Panc1 (cell line): ENCODE measurements around the gene PGS1. TPM values are rescaled to one million over a fixed set of nuclear protein-coding genes. Genes with fewer than 3 reads are reported as not detected.

Experiments
- ATAC-seq: fragments of 200-7000 bp; cut with Tn5 transposase; 2 replicates; pipeline ENCODE4 v1.9.1; 2020; ENCODE audit warnings: mild to moderate bottlenecking, moderate library complexity
- BruUV-seq: library from RNA; stranded (reverse); fragments of 400-500 nt; replicated peaks from 2 replicates; lab custom pipeline; 2021; lab: Mats Ljungman, UMichigan
- CTCF ChIA-PET: fragments of 300-600 bp; sonication (Branson Sonifier 250); formaldehyde crosslinking; loops from one replicate; lab custom pipeline; 2022; ENCODE audit warnings: antibody characterized with exemption; lab: Charles Lee
- POLR2A ChIA-PET: fragments of 300-600 bp; sonication (Branson Sonifier 250); formaldehyde crosslinking; loops from one replicate; lab custom pipeline; 2022; ENCODE audit warnings: antibody characterized with exemption; lab: Charles Lee
- DNase-seq: peaks from one replicate; pipeline ENCODE4 v3.0.0-alpha.2; 2010; ENCODE audit warnings: low read depth, low spot score
- H3K27ac ChIP-seq: 2 replicates; pipeline ENCODE4 v1.5.1; 2011; ENCODE audit warnings: mild to moderate bottlenecking, low read length, inconsistent platforms
- H3K27me3 ChIP-seq: fragments of 200-500 bp; sonication (Bioruptor generic); 2 replicates; pipeline ENCODE4 v1.6.0; 2014; ENCODE audit warnings: low read length, inconsistent platforms; ENCODE audit not compliant: control insufficient read depth, insufficient read depth
- H3K36me3 ChIP-seq: fragments of 200-500 bp; sonication (Bioruptor generic); 2 replicates; pipeline ENCODE4 v1.5.1; 2014; ENCODE audit warnings: inconsistent platforms, mild to moderate bottlenecking, low read length, moderate library complexity; ENCODE audit not compliant: control insufficient read depth, insufficient read depth
- H3K4me1 ChIP-seq: 2 replicates; pipeline ENCODE4 v1.5.1; 2011; ENCODE audit warnings: inconsistent platforms, mild to moderate bottlenecking, low read length, moderate library complexity; ENCODE audit not compliant: control insufficient read depth, insufficient read depth
- H3K4me3 ChIP-seq, 2 experiments: 2 replicates each; pipeline ENCODE4 v1.5.1; 2011 to 2012; ENCODE audit warnings: low read depth in 2 of 2, low read length in 2 of 2, mild to moderate bottlenecking in 2 of 2, inconsistent platforms in 1 of 2, moderate library complexity in 1 of 2
- H3K9me3 ChIP-seq: fragments of 200-500 bp; sonication (Bioruptor generic); 2 replicates; pipeline ENCODE4 v1.5.1; 2014; ENCODE audit warnings: low read depth, mild to moderate bottlenecking, inconsistent platforms, low read length, moderate library complexity; ENCODE audit not compliant: control insufficient read depth, insufficient read depth
- CTCF ChIP-seq: fragments of 450-650 bp; IDR thresholded peaks from 2 replicates; pipeline ENCODE4 v1.5.1; 2017; ENCODE audit warnings: mild to moderate bottlenecking
- POLR2AphosphoS5 ChIP-seq: IDR thresholded peaks from 2 replicates; pipeline ENCODE4 v1.6.1; 2012; ENCODE audit warnings: mild to moderate bottlenecking, low read depth, low read length, moderate library complexity
- REST ChIP-seq, 2 experiments: IDR thresholded peaks; 2 replicates each; pipeline ENCODE4 v1.6.1; 2011 to 2012; ENCODE audit warnings: low read depth in 2 of 2, control low read depth in 1 of 2, low read length in 1 of 2, mild to moderate bottlenecking in 1 of 2, moderate library complexity in 1 of 2; ENCODE audit not compliant: insufficient read depth in 1 of 2
- SIN3A ChIP-seq: IDR thresholded peaks from 2 replicates; pipeline ENCODE4 v1.6.1; 2012; ENCODE audit warnings: low read depth, mild to moderate bottlenecking, low read length, moderate library complexity, borderline replicate concordance; ENCODE audit not compliant: insufficient read depth
- TCF7L2 ChIP-seq: IDR thresholded peaks from 2 replicates; pipeline ENCODE4 v1.6.1; 2011; ENCODE audit warnings: mild to moderate bottlenecking, low read depth, low read length, inconsistent platforms
- in situ Hi-C: cut with HindIII; loops from 2 replicates; pipeline ENCODE4 v1.10.0; 2016; ENCODE audit warnings: low sequenced_read_pairs, low pct_unique_long_range_greater_than_20kb
- intact Hi-C: fragments of 100-400 bp; cut with micrococcal nuclease; formaldehyde crosslinking; loops from one replicate; pipeline ENCODE4 v1.10.0; 2022; ENCODE audit not compliant: unreplicated experiment
- total RNA-seq: library from RNA; stranded (reverse); gene quantifications from one replicate; pipeline ENCODE4 v1.2.1, GENCODE V29; 2021; ENCODE audit not compliant: unreplicated experiment

Gene PGS1
- total RNA-seq, 1 experiment from 2014 or later: 47.5 TPM

- Histone ChIP-seq H3K4me1 (peaks cover 38% of the 10 kb centered on the region), H3K27ac (peak overlapping the region; percentile 32), H3K9me3 (no peaks in the 10 kb centered on the region), H3K4me3 (no peak overlapping the region), H3K27me3 (no peaks in the 10 kb centered on the region), H3K36me3 (no peaks in the 10 kb centered on the region)
- no peak for DNase-seq
- intact Hi-C loops: loop anchor here (5.0 kb wide), 1 partner anchor 82 kb away; no protein-coding TSS in a partner anchor
- no TSS peak for BruUV-seq
- no peak for ATAC-seq
- ChIA-PET POLR2A (interaction anchor here (1.0 kb wide), 1 partner anchor 15 kb away, joined by 3 read pairs; no protein-coding TSS in a partner anchor), CTCF (interaction anchor here (0.7 kb wide), 1 partner anchor 207 kb away, joined by 3 read pairs; no protein-coding TSS in a partner anchor)
- in situ Hi-C loops: no loop called here
- TF ChIP-seq POLR2AphosphoS5 (no peak), REST (IDR thresholded peaks at IDR 0.05; ENCODE audit: insufficient read depth in 1 of 2, low read depth in 2 of 2, low read length in 1 of 2) (no peak), CTCF (no peak), TCF7L2 (no peak), SIN3A (no peak)
Observed at GRCh38 chr17:78364436-78365281, 13.8 kb upstream of the PGS1 start.

- no peaks in the 10 kb centered on the region for H3K27me3 ChIP-seq
- ATAC-seq (peak; percentile 28), DNase-seq (no peak)
- ChIA-PET POLR2A (no interaction called here), CTCF (no interaction called here)
- BruUV-seq: no TSS peak
- in situ Hi-C loops (no loop called here), intact Hi-C loops (no loop called here)
- peaks cover 40% of the 10 kb centered on the region for H3K4me1 ChIP-seq
- H3K9me3 ChIP-seq: no peaks in the 10 kb centered on the region
- H3K27ac ChIP-seq: peak overlapping the region; percentile 60
- H3K4me3 ChIP-seq: no peak overlapping the region
- TF ChIP-seq CTCF (no peak), TCF7L2 (peak; percentile 85)
- no peaks in the 10 kb centered on the region for H3K36me3 ChIP-seq
Observed at GRCh38 chr17:78365561-78366108, 12.8 kb upstream of the PGS1 start.
